ENCODE results near the gene TRMT1L.

- no peak for TF ChIP-seq POLR2A (IDR thresholded peaks at IDR 0.05)
- no peak for TF ChIP-seq CTCF (IDR thresholded peaks at IDR 0.05)
Measured at GRCh38 chr1:185200889-185201288, 44.1 kb upstream of the TRMT1L start.
